AG04449 (cell line): ENCODE measurements around the gene TBCEL.
A peak's percentile ranks its signal among the peaks of the same experiment; 100 is the strongest.
"Not testable (repeated sequence)": the region's sequence is repeated elsewhere in the genome, so short reads cannot be mapped to it uniquely, and the experiment has no call there.

Source experiments
- CTCF ChIA-PET: fragments of 350-600 bp; formaldehyde crosslinking; extraction: SDS; loops from one replicate; lab custom pipeline; 2021; ENCODE audit warnings: antibody characterized with exemption; lab: Yijun Ruan, JAX
- POLR2A ChIA-PET: fragments of 400-600, 350-600 bp; formaldehyde crosslinking; extraction: SDS; loops from one replicate; lab custom pipeline; 2020; ENCODE audit warnings: antibody characterized with exemption, inconsistent platforms; lab: Yijun Ruan, JAX
- DNase-seq: peaks from one replicate; pipeline ENCODE4 v3.0.0-alpha.2; 2010; ENCODE audit warnings: low read depth, low spot score
- H3K4me3 ChIP-seq: 2 replicates; pipeline ENCODE4 v1.5.1; 2011; ENCODE audit warnings: low read depth, mild to moderate bottlenecking, control low read depth, low read length
- CTCF ChIP-seq: IDR thresholded peaks from one replicate; pipeline ENCODE4 v1.5.1; 2011; ENCODE audit warnings: mild to moderate bottlenecking, moderate library complexity, low read length, control low read depth, inconsistent platforms; ENCODE audit not compliant: insufficient read depth; ENCODE audit errors: missing control alignments

The TBCEL gene

GRCh38 chr11:121018746-121019145 is 5.2 kb upstream of the TBCEL start:
- H3K4me3 ChIP-seq: no peak overlapping the region
- ChIA-PET POLR2A (no interaction called here), CTCF (no interaction called here)
- DNase-seq: no peak
- no peak for TF ChIP-seq CTCF

DNA sequence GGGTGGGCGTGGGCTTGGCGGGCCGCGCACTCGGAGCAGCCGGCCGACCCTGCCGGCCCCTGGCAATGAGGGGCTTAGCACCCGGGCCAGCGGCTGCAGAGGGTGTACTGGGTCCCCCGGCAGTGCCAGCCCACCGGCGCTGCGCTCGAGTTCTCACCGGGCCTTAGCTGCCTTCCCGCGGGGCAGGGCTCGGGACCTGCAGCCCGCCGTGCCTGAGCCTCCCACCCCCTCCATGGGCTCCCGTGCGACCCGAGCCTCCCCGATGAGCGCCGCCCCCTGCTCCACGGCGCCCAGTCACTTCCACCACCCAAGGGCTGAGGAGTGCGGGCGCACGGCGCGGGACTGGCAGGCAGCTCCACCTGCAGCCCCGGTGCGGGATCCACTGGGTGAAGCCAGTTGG is 2.2 kb upstream of the TBCEL start:
- H3K4me3 ChIP-seq, DNase-seq, CTCF ChIA-PET, POLR2A ChIA-PET: not testable (repeated sequence)

DNA sequence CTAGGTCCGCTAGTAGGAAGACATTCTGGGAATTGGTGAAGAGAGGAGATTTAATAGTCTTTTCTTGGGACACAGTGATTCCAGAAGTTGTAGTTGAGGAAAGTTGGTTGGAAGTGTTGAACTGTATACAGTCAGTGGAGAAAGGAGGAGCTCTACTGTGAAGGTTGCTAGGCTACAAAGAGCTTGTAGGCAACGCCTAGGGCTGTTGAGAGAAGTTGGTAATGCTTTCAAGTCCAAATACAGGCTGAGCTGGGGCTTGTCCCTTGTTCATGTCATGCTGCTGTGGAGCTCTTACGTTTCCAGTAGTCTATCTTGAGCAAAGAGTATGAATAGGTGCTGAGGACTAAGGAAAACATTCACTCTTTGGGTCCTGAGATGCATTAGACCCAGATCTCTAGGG is 1.1 kb downstream of the TBCEL start:
- POLR2A ChIA-PET: no interaction called here
- no peak for DNase-seq
- TF ChIP-seq CTCF: no peak
- CTCF ChIA-PET: interaction anchor here (0.8 to 1.3 kb wide), 4 partner anchors 33 to 222 kb away, joined by 3 to 4 read pairs (median 4); no protein-coding TSS in a partner anchor
- peak overlapping the region; percentile 98 for H3K4me3 ChIP-seq

DNA sequence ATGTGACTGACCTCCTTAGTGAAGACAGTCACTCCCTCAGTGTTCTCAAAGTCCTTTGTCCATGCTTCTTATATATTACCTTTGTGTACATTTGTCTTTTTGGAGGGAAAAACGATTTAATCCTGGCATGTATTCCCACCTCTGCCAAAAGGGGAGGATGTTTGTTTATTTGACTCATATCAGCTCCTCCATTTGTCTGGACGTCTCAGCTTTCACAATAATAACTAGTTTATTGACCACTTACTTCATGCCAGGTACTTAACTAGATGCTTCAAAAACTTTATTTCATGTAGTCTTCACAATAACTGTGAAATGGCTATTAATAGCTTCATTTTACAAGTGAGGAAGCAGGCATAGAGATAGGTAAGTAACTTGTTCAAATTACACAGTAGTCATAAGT is 5.3 kb downstream of the TBCEL start:
- POLR2A ChIA-PET: no interaction called here
- CTCF ChIA-PET: interaction anchor here (1.1 kb wide), 1 partner anchor 35 kb away, joined by 3 read pairs; no protein-coding TSS in a partner anchor
- DNase-seq: no peak
- no peak overlapping the region for H3K4me3 ChIP-seq
- TF ChIP-seq CTCF: no peak

GRCh38 chr11:121029813-121030445 is 6.0 kb downstream of the TBCEL start:
- no peak overlapping the region for H3K4me3 ChIP-seq
- CTCF ChIA-PET: interaction anchor here (1.1 kb wide), 1 partner anchor 34 kb away, joined by 3 read pairs; no protein-coding TSS in a partner anchor
- POLR2A ChIA-PET: no interaction called here
- no peak for DNase-seq
- no peak for TF ChIP-seq CTCF

- H3K4me3 ChIP-seq: no peak overlapping the region
- no peak for TF ChIP-seq CTCF
- ChIA-PET CTCF (no interaction called here), POLR2A (no interaction called here)
- no peak for DNase-seq
These were observed 7.3 kb downstream of the TBCEL start for GRCh38 chr11:121031167-121031566.

- CTCF ChIA-PET: interaction anchor here (1.1 kb wide), 1 partner anchor 163 kb away, joined by 3 read pairs; no protein-coding TSS in a partner anchor
- POLR2A ChIA-PET, H3K4me3 ChIP-seq, DNase-seq: not testable (repeated sequence)
These were observed 7.7 kb downstream of the TBCEL start for GRCh38 chr11:121031648-121032047.
